Ovary (tissue), 9 donors: ENCODE data around the gene CCNO. TPM values are rescaled to one million over a fixed set of nuclear protein-coding genes. Genes with fewer than 3 reads are reported as not detected.

Experiments
- DNase-seq, 5 donors: peaks; one replicate each; pipeline ENCODE4 v3.0.0-alpha.2; 2019 to 2020
- H3K27ac ChIP-seq, 2 donors: fragments of 200-600 bp; one replicate each; pipeline versions ENCODE4 v1.5.1 to v1.8.0; 2019 to 2022
- H3K27me3 ChIP-seq: fragments of 200-600 bp; one replicate; pipeline ENCODE4 v1.8.0; 2022
- H3K36me3 ChIP-seq: fragments of 200-600 bp; sonication (generic); one replicate; pipeline ENCODE4 v1.5.1; 2019
- H3K4me1 ChIP-seq: one replicate; pipeline ENCODE4 v1.8.1; 2013; ENCODE audit warnings: mild to moderate bottlenecking, moderate library complexity; ENCODE audit not compliant: insufficient read depth
- H3K4me3 ChIP-seq: fragments of 200-600 bp; sonication (generic); one replicate; pipeline ENCODE4 v1.5.1; 2017
- H3K9me3 ChIP-seq, 2 donors: fragments of 200-600 bp in 1 of 2; sonication (generic) in 1 of 2; one replicate each; pipeline versions ENCODE4 v1.5.1 to v1.8.1; 2013 to 2019; ENCODE audit warnings: mild to moderate bottlenecking in 1 of 2, moderate library complexity in 1 of 2
- CTCF ChIP-seq, 3 donors: fragments of 450-650 bp in 2 of 3; fragments of 200-600 bp in 1 of 3; IDR thresholded peaks; one replicate each; pipeline versions ENCODE4 v1.5.1 to v1.8.0; 2016 to 2022; ENCODE audit warnings: antibody characterized with exemption in 3 of 3, mild to moderate bottlenecking in 1 of 3
- EP300 ChIP-seq: sonication (generic); formaldehyde crosslinking; IDR thresholded peaks from one replicate; pipeline ENCODE4 v1.6.1; 2017; ENCODE audit warnings: antibody characterized with exemption
- POLR2A ChIP-seq: fragments of 450-650 bp; IDR thresholded peaks from one replicate; pipeline ENCODE4 v1.6.1; 2017; ENCODE audit warnings: antibody characterized with exemption, mild to moderate bottlenecking, moderate library complexity
- WGBS, 3 donors: extraction: QIAGEN DNeasy Blood & Tissue Kit in 1 of 3; methylation state at CpG; one replicate each; pipeline versions ENCODE4 v1.1.5 to v1.1.7; 2013 to 2017; 5-methylcytosine and 5-hydroxymethylcytosine counted together
- intact Hi-C, 4 donors: fragments of 100-400 bp; cut with DNase I; formaldehyde crosslinking; loops; one replicate each; pipeline versions ENCODE4 v1.11.0 to v1.15.1; 2022 to 2023
- polyA plus RNA-seq, 2 donors: library from polyadenylated mRNA; stranded (reverse); fragments of 200-250 nt in 1 of 2; fragments of 350-450 nt in 1 of 2; fragmentation: Illumina TruSeq in 1 of 2; extraction: RNeasy Lipid Tissue Mini Kit (QIAGEN cat#74804) in 1 of 2; gene quantifications; one replicate each; pipeline ENCODE4 v1.2.3, GENCODE V29; 2013 to 2014
- total RNA-seq, 7 donors: library from RNA; depleted of rRNA in 2 of 7; stranded (reverse); fragments of >200 nt in 2 of 7; fragmentation: NEBNext Ultra II Directional in 3 of 7; extraction: Animal tissue kit (Norgen Biotek cat#: 25700) in 3 of 7; gene quantifications; one replicate each; pipeline versions ENCODE4 v1.1.0 to v1.2.4, GENCODE V29; 2016 to 2023
- donor health status: DM: no; HTN: no; CAD: no; lungs with moderate emphysema.
- donor health status: DM: no; HTN: no; CAD: no.
- donor health status: Bipolar disorder and iron deficiency.
- donor health status: DM: yes; HTN: yes; CAD: no.
- donor health status: DM: no; HTN: no; CAD: no.
- donor health status: DM: yes; HTN: yes; CAD: no.

CCNO gene
- total and polyA plus RNA-seq, 9 donors: 0.13 to 11.8 (median 1.3) TPM

- peaks cover 20% of the 10 kb centered on the region for H3K4me1 ChIP-seq
- H3K9me3 ChIP-seq: no peaks in the 10 kb centered on the region
- 34 to 44% (median 42%) methylated on average over 8 of the region's 8 CpGs for WGBS, 3 donors
- TF ChIP-seq POLR2A (no peak), EP300 (no peak), CTCF (IDR thresholded peaks at IDR 0.05) (no peak)
- H3K4me3 ChIP-seq: no peak overlapping the region
- H3K27me3 ChIP-seq: no peaks in the 10 kb centered on the region
- no peak overlapping the region for H3K27ac ChIP-seq
- DNase-seq: no peak
- intact Hi-C loops: loop anchor here in 2 of 4 donors (10.0 kb wide), 1 partner anchor 55 kb away; the partner anchor contains the start of gene CDC20B (in 2 of the 2)
- no peaks in the 10 kb centered on the region for H3K36me3 ChIP-seq
Measured at GRCh38 chr5:55230086-55230629, 3.2 kb downstream of the CCNO start.

GRCh38 chr5:55227664-55228430 lies 5.6 kb downstream of the CCNO start:
- Histone ChIP-seq H3K4me1 (peaks cover 18% of the 10 kb centered on the region), H3K4me3 (peak overlapping the region; percentile 29), H3K9me3 (no peaks in the 10 kb centered on the region), H3K27me3 (no peaks in the 10 kb centered on the region), H3K36me3 (no peaks in the 10 kb centered on the region), H3K27ac (no peak overlapping the region)
- WGBS, 3 donors: 6 to 9% (median 6%) methylated on average over 30 of the region's 30 CpGs
- no peak for DNase-seq
- no peak for TF ChIP-seq POLR2A
- TF ChIP-seq EP300: no peak
- TF ChIP-seq CTCF (IDR thresholded peaks at IDR 0.05): no peak
- intact Hi-C loops: no loop called here

GRCh38 chr5:55226934-55227663 lies 6.3 kb downstream of the CCNO start, which contains the start of gene MCIDAS:
MCIDAS (minus strand) TSS chr5:55227315; CDS start chr5:55227138, 177 bp downstream.
- intact Hi-C loops: no loop called here
- WGBS, 3 donors: 1% methylated on average over 68 to 80 of the region's 80 CpGs
- H3K4me3 ChIP-seq: peak within 1 kb of the TSS; percentile 29
- H3K4me1 ChIP-seq: peaks cover 13% of the 10 kb centered on the region
- no peaks in the 10 kb centered on the region for H3K9me3 ChIP-seq
- H3K27me3 ChIP-seq: no peaks in the 10 kb centered on the region
- H3K27ac ChIP-seq: no peak within 1 kb of the TSS
- H3K36me3 ChIP-seq: no peaks in the 10 kb centered on the region
- TF ChIP-seq POLR2A (no peak), CTCF (IDR thresholded peaks at IDR 0.05) (no peak), EP300 (no peak)
- peak in 3 of 5 donors; percentile 25 to 57 (median 28) for DNase-seq

GRCh38 chr5:55226027-55226933 lies 7.1 kb downstream of the CCNO start:
- peak; percentile 28 to 67 (median 47) for DNase-seq
- TF ChIP-seq CTCF (IDR thresholded peaks at IDR 0.05) (no peak), POLR2A (no peak), EP300 (no peak)
- no peaks in the 10 kb centered on the region for H3K9me3 ChIP-seq
- H3K27ac ChIP-seq: no peak overlapping the region
- peak overlapping the region; percentile 29 for H3K4me3 ChIP-seq
- H3K4me1 ChIP-seq: peaks cover 7% of the 10 kb centered on the region
- H3K36me3 ChIP-seq: no peaks in the 10 kb centered on the region
- WGBS, 3 donors: 3 to 5% (median 4%) methylated on average over 46 to 54 of the region's 54 CpGs
- intact Hi-C loops: no loop called here
- no peaks in the 10 kb centered on the region for H3K27me3 ChIP-seq
